HepG2 (cell line): ENCODE data around the gene S100A16. TPM values are rescaled to one million over a fixed set of nuclear protein-coding genes. Genes with fewer than 3 reads are reported as not detected.

Experiments
- KLF9 ChIP-seq: IDR thresholded peaks from 2 replicates; pipeline ENCODE4 v1.6.1; 2016; ENCODE audit warnings: low read depth
- MAFK ChIP-seq, 2 experiments: IDR thresholded peaks in 1 of 2; conservative IDR thresholded peaks in 1 of 2; 2 replicates each; pipeline ENCODE4 v1.6.1; 2011; ENCODE audit warnings: improper control_type of control experiment in 2 of 2, low read length in 2 of 2
- RBM22 ChIP-seq: fragments of 200-400 bp; formaldehyde crosslinking; optimal IDR thresholded peaks from 2 replicates; pipeline ENCODE3; 2017; ENCODE audit warnings: mild to moderate bottlenecking, low read length, moderate library complexity
- SNAPC2 ChIP-seq: sonication (generic); formaldehyde crosslinking; IDR thresholded peaks from 2 replicates; pipeline ENCODE4 v1.8.1; 2022; ENCODE audit warnings: mild to moderate bottlenecking, missing genetic modification reagents
- TOPORS ChIP-seq: sonication (generic); formaldehyde crosslinking; IDR thresholded peaks from 2 replicates; pipeline ENCODE4 v1.8.0; 2023; ENCODE audit warnings: mild to moderate bottlenecking, missing genetic modification reagents
- YY1 ChIP-seq: IDR thresholded peaks from 2 replicates; pipeline ENCODE4 v1.6.1; 2011; ENCODE audit warnings: low read length, low read depth, moderate library complexity, mild to moderate bottlenecking; ENCODE audit not compliant: insufficient read depth, insufficient replicate concordance
- ZEB1 ChIP-seq: IDR thresholded peaks from 2 replicates; pipeline ENCODE4 v1.6.1; 2012; ENCODE audit warnings: mild to moderate bottlenecking, low read depth, inconsistent platforms; ENCODE audit not compliant: insufficient replicate concordance
- ZMYM2 ChIP-seq: sonication (generic); formaldehyde crosslinking; IDR thresholded peaks from 2 replicates; pipeline ENCODE4 v1.8.0; 2022; ENCODE audit warnings: mild to moderate bottlenecking, missing genetic modification reagents
- ZNF17 ChIP-seq: sonication (generic); formaldehyde crosslinking; IDR thresholded peaks from 2 replicates; pipeline ENCODE4 v1.5.0; 2020; ENCODE audit warnings: mild to moderate bottlenecking, missing genetic modification reagents
- ZNF547 ChIP-seq: sonication (generic); formaldehyde crosslinking; IDR thresholded peaks from 2 replicates; pipeline ENCODE4 v1.5.1; 2020; ENCODE audit warnings: mild to moderate bottlenecking, missing genetic modification reagents
- ZNF577 ChIP-seq: sonication (generic); formaldehyde crosslinking; IDR thresholded peaks from 2 replicates; pipeline ENCODE4 v1.4.0; 2020; ENCODE audit warnings: mild to moderate bottlenecking, low read depth, missing genetic modification reagents, borderline replicate concordance
- ZNF766 ChIP-seq: sonication (generic); formaldehyde crosslinking; IDR thresholded peaks from 2 replicates; pipeline ENCODE4 v1.5.0; 2020; ENCODE audit warnings: missing genetic modification reagents, borderline replicate concordance
- polyA plus RNA-seq, 8 experiments: library from polyadenylated mRNA; depleted of rRNA in 3 of 8; stranded (reverse) in 7 of 8; unstranded in 1 of 8; fragments of >200 nt; fragmentation: Illumina TruSeq in 4 of 8; extraction: Trizol in 4 of 8; gene quantifications; 2 replicates each; pipeline versions ENCODE4 v1.2.1 to v1.2.3, GENCODE V29; 2011 to 2016; ENCODE audit warnings: low read depth in 4 of 8, missing spikeins in 1 of 8, mixed read lengths in 1 of 8; ENCODE audit not compliant: insufficient read depth in 1 of 8
- total RNA-seq, 5 experiments: library from RNA; depleted of rRNA; stranded (reverse); fragments of >200 nt; fragmentation: Illumina TruSeq; extraction: Trizol; gene quantifications; 2 replicates each; pipeline ENCODE4 v1.2.3, GENCODE V29; 2016; ENCODE audit warnings: low read depth in 1 of 5
- TF ChIP-seq, protein P1 (sequence below): sonication (generic); formaldehyde crosslinking; IDR thresholded peaks from 2 replicates; pipeline ENCODE4 v1.5.0; 2020; ENCODE audit warnings: mild to moderate bottlenecking, missing genetic modification reagents
- TF ChIP-seq, protein P2 (sequence below), 2 experiments: IDR thresholded peaks; 2 replicates each; pipeline ENCODE4 v1.6.1; 2011 to 2012; ENCODE audit warnings: low read length in 2 of 2, borderline replicate concordance in 1 of 2, low read depth in 1 of 2, mild to moderate bottlenecking in 1 of 2, moderate library complexity in 1 of 2
- TF ChIP-seq, protein P3 (sequence below): sonication (generic); formaldehyde crosslinking; IDR thresholded peaks from 2 replicates; pipeline ENCODE4 v1.4.0; 2020; ENCODE audit warnings: missing genetic modification reagents, borderline replicate concordance
- TF ChIP-seq, protein P4 (sequence below): sonication (generic); formaldehyde crosslinking; conservative IDR thresholded peaks from 2 replicates; pipeline ENCODE4 v1.4.0; 2020; ENCODE audit warnings: missing genetic modification reagents

Gene S100A16
- total and polyA plus RNA-seq, 2 of the 13 experiments (the other 11 are each of a cell fraction or from before 2014, with no cell fraction given), result 46.0 to 195 TPM

DNA sequence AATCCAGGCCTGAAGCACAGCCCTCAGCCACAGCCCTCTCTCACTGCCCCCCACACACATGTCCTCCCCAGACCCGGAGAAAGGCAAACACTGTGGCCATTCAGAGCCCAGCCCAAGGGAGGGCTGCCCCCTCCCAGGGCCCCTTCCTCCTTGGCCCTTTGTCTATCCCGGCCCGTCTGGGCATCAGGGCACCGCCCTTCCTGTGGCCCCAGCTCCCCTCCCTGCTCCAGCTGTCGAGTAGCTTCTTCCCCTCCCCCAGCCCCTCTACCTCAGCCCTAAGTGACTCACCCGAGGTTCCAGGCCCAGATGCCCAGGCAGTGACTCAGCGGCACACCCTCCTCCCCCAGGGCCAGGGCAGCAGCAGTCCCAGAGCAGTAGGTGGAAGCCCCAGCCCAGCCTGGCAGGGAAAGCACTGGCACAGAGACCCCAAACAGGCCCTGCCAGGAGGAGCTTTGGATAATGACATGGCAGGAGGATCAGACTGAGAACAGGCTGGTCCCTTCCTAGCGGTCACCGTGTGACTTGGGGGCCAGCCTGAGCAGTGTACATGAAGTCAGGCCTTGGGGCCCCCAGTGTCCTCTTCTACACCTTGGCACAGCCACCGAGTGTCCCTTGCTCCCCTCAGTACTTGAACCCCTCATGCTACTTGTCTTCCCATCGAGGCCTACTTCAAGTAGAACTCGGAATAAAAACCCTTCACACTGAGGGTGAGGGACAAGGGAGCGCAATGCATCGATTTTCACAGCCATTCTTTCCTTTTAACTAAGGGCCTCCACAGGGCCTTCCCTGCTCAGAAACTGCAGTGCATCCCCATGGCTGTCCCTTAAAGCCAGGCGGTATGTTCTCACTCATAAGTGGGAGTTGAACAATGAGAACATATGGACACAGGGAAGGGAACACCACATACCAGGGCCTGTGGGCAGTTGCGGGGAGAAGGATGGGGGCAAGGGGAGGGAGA lies 46.2 kb downstream of the S100A16 start (continued):
- TF ChIP-seq YY1, result peak; percentile 12
- TF ChIP-seq ZEB1, result no peak
- TF ChIP-seq, protein P1, sequence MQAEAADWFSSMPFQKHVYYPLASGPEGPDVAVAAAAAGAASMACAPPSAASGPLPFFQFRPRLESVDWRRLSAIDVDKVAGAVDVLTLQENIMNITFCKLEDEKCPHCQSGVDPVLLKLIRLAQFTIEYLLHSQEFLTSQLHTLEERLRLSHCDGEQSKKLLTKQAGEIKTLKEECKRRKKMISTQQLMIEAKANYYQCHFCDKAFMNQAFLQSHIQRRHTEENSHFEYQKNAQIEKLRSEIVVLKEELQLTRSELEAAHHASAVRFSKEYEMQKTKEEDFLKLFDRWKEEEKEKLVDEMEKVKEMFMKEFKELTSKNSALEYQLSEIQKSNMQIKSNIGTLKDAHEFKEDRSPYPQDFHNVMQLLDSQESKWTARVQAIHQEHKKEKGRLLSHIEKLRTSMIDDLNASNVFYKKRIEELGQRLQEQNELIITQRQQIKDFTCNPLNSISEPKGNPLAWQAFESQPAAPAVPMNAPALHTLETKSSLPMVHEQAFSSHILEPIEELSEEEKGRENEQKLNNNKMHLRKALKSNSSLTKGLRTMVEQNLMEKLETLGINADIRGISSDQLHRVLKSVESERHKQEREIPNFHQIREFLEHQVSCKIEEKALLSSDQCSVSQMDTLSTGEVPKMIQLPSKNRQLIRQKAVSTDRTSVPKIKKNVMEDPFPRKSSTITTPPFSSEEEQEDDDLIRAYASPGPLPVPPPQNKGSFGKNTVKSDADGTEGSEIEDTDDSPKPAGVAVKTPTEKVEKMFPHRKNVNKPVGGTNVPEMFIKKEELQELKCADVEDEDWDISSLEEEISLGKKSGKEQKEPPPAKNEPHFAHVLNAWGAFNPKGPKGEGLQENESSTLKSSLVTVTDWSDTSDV (CRISPR knock-in tag), result no peak
- TF ChIP-seq KLF9 (CRISPR knock-in tag), result no peak
- TF ChIP-seq, protein P2, sequence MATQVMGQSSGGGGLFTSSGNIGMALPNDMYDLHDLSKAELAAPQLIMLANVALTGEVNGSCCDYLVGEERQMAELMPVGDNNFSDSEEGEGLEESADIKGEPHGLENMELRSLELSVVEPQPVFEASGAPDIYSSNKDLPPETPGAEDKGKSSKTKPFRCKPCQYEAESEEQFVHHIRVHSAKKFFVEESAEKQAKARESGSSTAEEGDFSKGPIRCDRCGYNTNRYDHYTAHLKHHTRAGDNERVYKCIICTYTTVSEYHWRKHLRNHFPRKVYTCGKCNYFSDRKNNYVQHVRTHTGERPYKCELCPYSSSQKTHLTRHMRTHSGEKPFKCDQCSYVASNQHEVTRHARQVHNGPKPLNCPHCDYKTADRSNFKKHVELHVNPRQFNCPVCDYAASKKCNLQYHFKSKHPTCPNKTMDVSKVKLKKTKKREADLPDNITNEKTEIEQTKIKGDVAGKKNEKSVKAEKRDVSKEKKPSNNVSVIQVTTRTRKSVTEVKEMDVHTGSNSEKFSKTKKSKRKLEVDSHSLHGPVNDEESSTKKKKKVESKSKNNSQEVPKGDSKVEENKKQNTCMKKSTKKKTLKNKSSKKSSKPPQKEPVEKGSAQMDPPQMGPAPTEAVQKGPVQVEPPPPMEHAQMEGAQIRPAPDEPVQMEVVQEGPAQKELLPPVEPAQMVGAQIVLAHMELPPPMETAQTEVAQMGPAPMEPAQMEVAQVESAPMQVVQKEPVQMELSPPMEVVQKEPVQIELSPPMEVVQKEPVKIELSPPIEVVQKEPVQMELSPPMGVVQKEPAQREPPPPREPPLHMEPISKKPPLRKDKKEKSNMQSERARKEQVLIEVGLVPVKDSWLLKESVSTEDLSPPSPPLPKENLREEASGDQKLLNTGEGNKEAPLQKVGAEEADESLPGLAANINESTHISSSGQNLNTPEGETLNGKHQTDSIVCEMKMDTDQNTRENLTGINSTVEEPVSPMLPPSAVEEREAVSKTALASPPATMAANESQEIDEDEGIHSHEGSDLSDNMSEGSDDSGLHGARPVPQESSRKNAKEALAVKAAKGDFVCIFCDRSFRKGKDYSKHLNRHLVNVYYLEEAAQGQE (IDR thresholded peaks at IDR 0.05; ENCODE audit: borderline replicate concordance in 1 of 2, low read depth in 1 of 2, low read length in 2 of 2), result no peak
- TF ChIP-seq, protein P3, sequence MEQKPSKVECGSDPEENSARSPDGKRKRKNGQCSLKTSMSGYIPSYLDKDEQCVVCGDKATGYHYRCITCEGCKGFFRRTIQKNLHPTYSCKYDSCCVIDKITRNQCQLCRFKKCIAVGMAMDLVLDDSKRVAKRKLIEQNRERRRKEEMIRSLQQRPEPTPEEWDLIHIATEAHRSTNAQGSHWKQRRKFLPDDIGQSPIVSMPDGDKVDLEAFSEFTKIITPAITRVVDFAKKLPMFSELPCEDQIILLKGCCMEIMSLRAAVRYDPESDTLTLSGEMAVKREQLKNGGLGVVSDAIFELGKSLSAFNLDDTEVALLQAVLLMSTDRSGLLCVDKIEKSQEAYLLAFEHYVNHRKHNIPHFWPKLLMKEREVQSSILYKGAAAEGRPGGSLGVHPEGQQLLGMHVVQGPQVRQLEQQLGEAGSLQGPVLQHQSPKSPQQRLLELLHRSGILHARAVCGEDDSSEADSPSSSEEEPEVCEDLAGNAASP (CRISPR knock-in tag), result peak; percentile 57; the same call in 1 of the 2 replicates
- no peak; a peak in 1 of 4 replicates for TF ChIP-seq MAFK (conservative IDR thresholded peaks at IDR 0.05 in 1 of 2, IDR thresholded peaks at IDR 0.05 in 1 of 2; ENCODE audit: low read length in 2 of 2)
- TF ChIP-seq TOPORS (CRISPR knock-in tag), result no peak
- no peak for TF ChIP-seq SNAPC2 (CRISPR knock-in tag)
- no peak for TF ChIP-seq ZNF577 (CRISPR knock-in tag)
- no peak for TF ChIP-seq ZNF547
- TF ChIP-seq ZMYM2 (CRISPR knock-in tag), result no peak
- no peak for TF ChIP-seq RBM22
- TF ChIP-seq ZNF766, result no peak
- TF ChIP-seq, protein P4, sequence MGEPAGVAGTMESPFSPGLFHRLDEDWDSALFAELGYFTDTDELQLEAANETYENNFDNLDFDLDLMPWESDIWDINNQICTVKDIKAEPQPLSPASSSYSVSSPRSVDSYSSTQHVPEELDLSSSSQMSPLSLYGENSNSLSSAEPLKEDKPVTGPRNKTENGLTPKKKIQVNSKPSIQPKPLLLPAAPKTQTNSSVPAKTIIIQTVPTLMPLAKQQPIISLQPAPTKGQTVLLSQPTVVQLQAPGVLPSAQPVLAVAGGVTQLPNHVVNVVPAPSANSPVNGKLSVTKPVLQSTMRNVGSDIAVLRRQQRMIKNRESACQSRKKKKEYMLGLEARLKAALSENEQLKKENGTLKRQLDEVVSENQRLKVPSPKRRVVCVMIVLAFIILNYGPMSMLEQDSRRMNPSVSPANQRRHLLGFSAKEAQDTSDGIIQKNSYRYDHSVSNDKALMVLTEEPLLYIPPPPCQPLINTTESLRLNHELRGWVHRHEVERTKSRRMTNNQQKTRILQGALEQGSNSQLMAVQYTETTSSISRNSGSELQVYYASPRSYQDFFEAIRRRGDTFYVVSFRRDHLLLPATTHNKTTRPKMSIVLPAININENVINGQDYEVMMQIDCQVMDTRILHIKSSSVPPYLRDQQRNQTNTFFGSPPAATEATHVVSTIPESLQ, result no peak
- no peak for TF ChIP-seq ZNF17 (CRISPR knock-in tag)
